Lower leg skin (tissue), 4 donors: Measurements from ENCODE around the gene VPS13D. TPM values are rescaled to one million over a fixed set of nuclear protein-coding genes. Genes with fewer than 3 reads are reported as not detected.

ENCODE experiments used
- DNase-seq, 2 donors: peaks; one replicate each; pipeline ENCODE4 v3.0.0-alpha.2; 2019; ENCODE audit warnings: low spot score in 2 of 2
- H3K4me3 ChIP-seq: fragments of 200-600 bp; sonication (generic); 2 replicates; pipeline ENCODE4 v1.5.1; 2017; ENCODE audit warnings: mild to moderate bottlenecking, low read depth; ENCODE audit not compliant: poor library complexity, severe bottlenecking
- CTCF ChIP-seq, 3 donors: fragments of 450-650 bp; IDR thresholded peaks; one replicate each; pipeline ENCODE4 v1.5.1; 2016; ENCODE audit warnings: antibody characterized with exemption in 3 of 3, mild to moderate bottlenecking in 3 of 3, moderate library complexity in 2 of 3
- POLR2A ChIP-seq, 2 donors: fragments of 450-650 bp; IDR thresholded peaks; one replicate each; pipeline ENCODE4 v1.6.1; 2016 to 2017; ENCODE audit warnings: antibody characterized with exemption in 2 of 2, mild to moderate bottlenecking in 1 of 2, moderate library complexity in 1 of 2
- WGBS, 2 donors: methylation state at CpG; one replicate each; pipeline ENCODE4 v1.1.5; 2018; 5-methylcytosine and 5-hydroxymethylcytosine counted together
- intact Hi-C: fragments of 100-400 bp; cut with DNase I; formaldehyde crosslinking; loops from one replicate; pipeline ENCODE4 v1.15.0; 2023; ENCODE audit warnings: low total_unique reads
- total RNA-seq, 4 donors: library from RNA; depleted of rRNA; stranded (reverse); fragments of >200 nt; gene quantifications; one replicate each; pipeline ENCODE4 v1.1.0, GENCODE V29; 2016

VPS13D gene
- total RNA-seq, 4 donors from 2014 or later: 96.5 to 200 (median 116) TPM

- no peak overlapping the region for H3K4me3 ChIP-seq
- 88 to 93% methylated on average over 7 of the region's 7 CpGs for WGBS, 2 donors
- DNase-seq: no peak
- intact Hi-C loops: no loop called here
- no peak for TF ChIP-seq POLR2A (IDR thresholded peaks at IDR 0.05)
- no peak for TF ChIP-seq CTCF (IDR thresholded peaks at IDR 0.05)
Observed at GRCh38 chr1:12413664-12414410, 184.0 kb downstream of the VPS13D start.

- 89 to 93% methylated on average over 2 of the region's 2 CpGs for WGBS, 2 donors
- TF ChIP-seq CTCF (IDR thresholded peaks at IDR 0.05) (no peak), POLR2A (IDR thresholded peaks at IDR 0.05) (no peak)
- DNase-seq: no peak
- no peak overlapping the region for H3K4me3 ChIP-seq
- intact Hi-C loops: no loop called here
Observed at GRCh38 chr1:12414444-12415018, 184.7 kb downstream of the VPS13D start.

- intact Hi-C loops: no loop called here
- DNase-seq: no peak
- no peak overlapping the region for H3K4me3 ChIP-seq
- TF ChIP-seq CTCF (IDR thresholded peaks at IDR 0.05) (no peak), POLR2A (IDR thresholded peaks at IDR 0.05) (no peak)
- 74 to 75% methylated on average over 5 of the region's 5 CpGs for WGBS, 2 donors
Observed at GRCh38 chr1:12415038-12415466, 185.2 kb downstream of the VPS13D start.

- TF ChIP-seq POLR2A (IDR thresholded peaks at IDR 0.05): no peak
- TF ChIP-seq CTCF (IDR thresholded peaks at IDR 0.05): no peak
- intact Hi-C loops: no loop called here
- DNase-seq: no peak
- H3K4me3 ChIP-seq: no peak overlapping the region
- 89 to 100% methylated on average over 1 of the region's 1 CpG for WGBS, 2 donors
Observed at GRCh38 chr1:12416101-12416500, 186.3 kb downstream of the VPS13D start.

GRCh38 chr1:12416744-12417143 lies 186.9 kb downstream of the VPS13D start:
- no peak overlapping the region for H3K4me3 ChIP-seq
- WGBS, 2 donors: 93 to 96% methylated on average over 6 of the region's 6 CpGs
- no peak for DNase-seq
- TF ChIP-seq CTCF (IDR thresholded peaks at IDR 0.05): no peak
- no peak for TF ChIP-seq POLR2A (IDR thresholded peaks at IDR 0.05)
- intact Hi-C loops: no loop called here
